DND-41 (cell line): ENCODE data around the gene CACHD1.

ENCODE experiments used
- EZH2 ChIP-seq: IDR thresholded peaks from 3 replicates; pipeline ENCODE4 v1.6.1; 2012; ENCODE audit warnings: borderline replicate concordance, low read depth, mild to moderate bottlenecking, moderate library complexity, low read length, inconsistent platforms; ENCODE audit not compliant: severe bottlenecking
- TF ChIP-seq, protein P1 (sequence below): IDR thresholded peaks from 2 replicates; pipeline ENCODE4 v1.5.1; 2012; ENCODE audit warnings: borderline replicate concordance, low read length, moderate library complexity, mild to moderate bottlenecking; ENCODE audit not compliant: poor library complexity, severe bottlenecking; ENCODE audit errors: extremely low read depth

DNA sequence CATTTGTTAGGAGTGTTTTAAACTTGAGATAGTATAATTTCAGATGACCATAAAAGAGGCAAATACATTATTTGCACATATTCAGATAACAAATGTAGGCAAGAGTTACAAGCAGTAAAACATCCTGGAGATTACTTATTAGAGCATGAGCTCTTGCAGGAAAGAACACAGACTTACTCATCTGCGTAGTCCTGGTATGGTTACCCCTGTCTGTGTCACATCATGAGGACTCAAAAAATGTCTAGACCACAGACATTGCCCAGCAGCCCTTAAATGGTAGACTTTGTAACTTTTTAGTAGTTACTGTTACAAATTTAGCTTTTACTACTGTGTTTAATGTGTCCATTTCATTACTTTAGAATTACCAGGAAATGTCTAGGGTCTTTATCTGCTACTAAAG is 12.8 kb downstream of the CACHD1 start:
- TF ChIP-seq, protein P1, sequence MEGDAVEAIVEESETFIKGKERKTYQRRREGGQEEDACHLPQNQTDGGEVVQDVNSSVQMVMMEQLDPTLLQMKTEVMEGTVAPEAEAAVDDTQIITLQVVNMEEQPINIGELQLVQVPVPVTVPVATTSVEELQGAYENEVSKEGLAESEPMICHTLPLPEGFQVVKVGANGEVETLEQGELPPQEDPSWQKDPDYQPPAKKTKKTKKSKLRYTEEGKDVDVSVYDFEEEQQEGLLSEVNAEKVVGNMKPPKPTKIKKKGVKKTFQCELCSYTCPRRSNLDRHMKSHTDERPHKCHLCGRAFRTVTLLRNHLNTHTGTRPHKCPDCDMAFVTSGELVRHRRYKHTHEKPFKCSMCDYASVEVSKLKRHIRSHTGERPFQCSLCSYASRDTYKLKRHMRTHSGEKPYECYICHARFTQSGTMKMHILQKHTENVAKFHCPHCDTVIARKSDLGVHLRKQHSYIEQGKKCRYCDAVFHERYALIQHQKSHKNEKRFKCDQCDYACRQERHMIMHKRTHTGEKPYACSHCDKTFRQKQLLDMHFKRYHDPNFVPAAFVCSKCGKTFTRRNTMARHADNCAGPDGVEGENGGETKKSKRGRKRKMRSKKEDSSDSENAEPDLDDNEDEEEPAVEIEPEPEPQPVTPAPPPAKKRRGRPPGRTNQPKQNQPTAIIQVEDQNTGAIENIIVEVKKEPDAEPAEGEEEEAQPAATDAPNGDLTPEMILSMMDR, result no peak
- no peak for TF ChIP-seq EZH2
